ENCODE data around the gene DYNC1I2.

GRCh38 chr2:171791361-171791760, 104.1 kb downstream of the DYNC1I2 start:
- TF ChIP-seq, protein P1, sequence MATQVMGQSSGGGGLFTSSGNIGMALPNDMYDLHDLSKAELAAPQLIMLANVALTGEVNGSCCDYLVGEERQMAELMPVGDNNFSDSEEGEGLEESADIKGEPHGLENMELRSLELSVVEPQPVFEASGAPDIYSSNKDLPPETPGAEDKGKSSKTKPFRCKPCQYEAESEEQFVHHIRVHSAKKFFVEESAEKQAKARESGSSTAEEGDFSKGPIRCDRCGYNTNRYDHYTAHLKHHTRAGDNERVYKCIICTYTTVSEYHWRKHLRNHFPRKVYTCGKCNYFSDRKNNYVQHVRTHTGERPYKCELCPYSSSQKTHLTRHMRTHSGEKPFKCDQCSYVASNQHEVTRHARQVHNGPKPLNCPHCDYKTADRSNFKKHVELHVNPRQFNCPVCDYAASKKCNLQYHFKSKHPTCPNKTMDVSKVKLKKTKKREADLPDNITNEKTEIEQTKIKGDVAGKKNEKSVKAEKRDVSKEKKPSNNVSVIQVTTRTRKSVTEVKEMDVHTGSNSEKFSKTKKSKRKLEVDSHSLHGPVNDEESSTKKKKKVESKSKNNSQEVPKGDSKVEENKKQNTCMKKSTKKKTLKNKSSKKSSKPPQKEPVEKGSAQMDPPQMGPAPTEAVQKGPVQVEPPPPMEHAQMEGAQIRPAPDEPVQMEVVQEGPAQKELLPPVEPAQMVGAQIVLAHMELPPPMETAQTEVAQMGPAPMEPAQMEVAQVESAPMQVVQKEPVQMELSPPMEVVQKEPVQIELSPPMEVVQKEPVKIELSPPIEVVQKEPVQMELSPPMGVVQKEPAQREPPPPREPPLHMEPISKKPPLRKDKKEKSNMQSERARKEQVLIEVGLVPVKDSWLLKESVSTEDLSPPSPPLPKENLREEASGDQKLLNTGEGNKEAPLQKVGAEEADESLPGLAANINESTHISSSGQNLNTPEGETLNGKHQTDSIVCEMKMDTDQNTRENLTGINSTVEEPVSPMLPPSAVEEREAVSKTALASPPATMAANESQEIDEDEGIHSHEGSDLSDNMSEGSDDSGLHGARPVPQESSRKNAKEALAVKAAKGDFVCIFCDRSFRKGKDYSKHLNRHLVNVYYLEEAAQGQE (IDR thresholded peaks at IDR 0.05; ENCODE audit: low read depth), result no peak
- TF ChIP-seq CEBPB (IDR thresholded peaks at IDR 0.05) (no peak), TEAD4 (IDR thresholded peaks at IDR 0.05) (no peak), CREB1 (IDR thresholded peaks at IDR 0.05; ENCODE audit: low read depth) (no peak), EP300 (IDR thresholded peaks at IDR 0.05; ENCODE audit: borderline replicate concordance) (no peak), RAD21 (IDR thresholded peaks at IDR 0.05; ENCODE audit: low read depth) (no peak), ZBTB7A (IDR thresholded peaks at IDR 0.05; ENCODE audit: low read depth) (no peak), FOXM1 (IDR thresholded peaks at IDR 0.05; ENCODE audit: borderline replicate concordance, low read depth) (no peak), YY1 (IDR thresholded peaks at IDR 0.05; ENCODE audit: low read depth) (no peak), TAF1 (IDR thresholded peaks at IDR 0.05; ENCODE audit: low read depth) (no peak), TCF12 (IDR thresholded peaks at IDR 0.05; ENCODE audit: low read depth) (no peak)
- TF ChIP-seq, protein P2, sequence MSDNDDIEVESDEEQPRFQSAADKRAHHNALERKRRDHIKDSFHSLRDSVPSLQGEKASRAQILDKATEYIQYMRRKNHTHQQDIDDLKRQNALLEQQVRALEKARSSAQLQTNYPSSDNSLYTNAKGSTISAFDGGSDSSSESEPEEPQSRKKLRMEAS (IDR thresholded peaks at IDR 0.05), result no peak

All from Ishikawa (cell line).